DOHH2 (cell line): ENCODE results near the gene IL4.

Experiments
- CTCF ChIP-seq: fragments of 200-600 bp; sonication (generic); IDR thresholded peaks from one replicate; pipeline ENCODE4 v1.5.1; 2014; ENCODE audit warnings: antibody characterized with exemption, mild to moderate bottlenecking, low read depth, low read length; ENCODE audit not compliant: poor library complexity, severe bottlenecking
- EZH2phosphoT487 ChIP-seq: fragments of 200-600 bp; sonication (generic); IDR thresholded peaks from 2 replicates; pipeline ENCODE4 v1.6.1; 2017; ENCODE audit warnings: borderline replicate concordance, mild to moderate bottlenecking, antibody characterized with exemption, low read length, moderate library complexity, mixed read lengths

GRCh38 chr5:132678735-132679134 lies 4.9 kb downstream of the IL4 start:
- TF ChIP-seq CTCF = no peak
- no peak for TF ChIP-seq EZH2phosphoT487
